Liver (tissue), 9 donors: ENCODE results near the gene MMP23B. TPM values are rescaled to one million over a fixed set of nuclear protein-coding genes. Genes with fewer than 3 reads are reported as not detected.
"Not testable (repeated sequence)": the region's sequence is repeated elsewhere in the genome, so short reads cannot be mapped to it uniquely, and the experiment has no call there.

Experiments
- DNase-seq: peaks from one replicate; pipeline ENCODE4 v3.0.0-alpha.2; 2017; ENCODE audit warnings: low spot score
- H3K27ac ChIP-seq, 2 donors: one replicate each; pipeline ENCODE4 v1.7.0; 2013; ENCODE audit warnings: inconsistent platforms in 2 of 2, low read length in 2 of 2, control low read depth in 1 of 2, low read depth in 1 of 2, mild to moderate bottlenecking in 1 of 2
- H3K27me3 ChIP-seq, 4 donors: one replicate each; pipeline versions ENCODE4 v1.6.1 to v1.7.0; 2013; ENCODE audit warnings: low read length in 3 of 4, inconsistent platforms in 1 of 4, mild to moderate bottlenecking in 1 of 4, moderate library complexity in 1 of 4; ENCODE audit not compliant: control insufficient read depth in 4 of 4, insufficient read depth in 4 of 4
- H3K36me3 ChIP-seq, 4 donors: one replicate each; pipeline versions ENCODE4 v1.6.1 to v1.7.0; 2013; ENCODE audit warnings: low read length in 3 of 4, mild to moderate bottlenecking in 3 of 4, low read depth in 1 of 4, moderate library complexity in 1 of 4; ENCODE audit not compliant: control insufficient read depth in 4 of 4, insufficient read depth in 3 of 4
- H3K4me1 ChIP-seq, 4 donors: one replicate each; pipeline versions ENCODE4 v1.6.1 to v1.7.0; 2013; ENCODE audit warnings: low read length in 3 of 4, mild to moderate bottlenecking in 3 of 4, moderate library complexity in 1 of 4; ENCODE audit not compliant: control insufficient read depth in 4 of 4, insufficient read depth in 4 of 4
- H3K4me3 ChIP-seq, 3 donors: one replicate each; pipeline versions ENCODE4 v1.6.1 to v1.7.0; 2013; ENCODE audit warnings: low read length in 3 of 3, control low read depth in 1 of 3, low read depth in 1 of 3, mild to moderate bottlenecking in 1 of 3
- H3K9ac ChIP-seq, 2 donors: one replicate each; pipeline ENCODE4 v1.7.0; 2013; ENCODE audit warnings: low read length in 2 of 2, mild to moderate bottlenecking in 2 of 2, moderate library complexity in 2 of 2, control low read depth in 1 of 2, low read depth in 1 of 2
- H3K9me3 ChIP-seq, 4 donors: one replicate each; pipeline versions ENCODE4 v1.6.1 to v1.7.0; 2013; ENCODE audit warnings: low read length in 3 of 4; ENCODE audit not compliant: control insufficient read depth in 4 of 4
- WGBS: extraction: QIAGEN DNeasy Blood & Tissue Kit; methylation state at CpG from one replicate; pipeline ENCODE4 v1.1.7; 2013; 5-methylcytosine and 5-hydroxymethylcytosine counted together
- polyA plus RNA-seq, 2 donors: library from polyadenylated mRNA; stranded (reverse) in 1 of 2; unstranded in 1 of 2; fragments of 200-250 nt in 1 of 2; fragments of >200 nt in 1 of 2; fragmentation: Nextera tagmentation in 1 of 2; extraction: Ambion mirVana in 1 of 2; gene quantifications; one replicate each; pipeline versions ENCODE4 v1.2.1 to v1.2.3, GENCODE V29; 2013 to 2015
- total RNA-seq, 2 donors: library from RNA; depleted of rRNA; stranded (reverse); fragments of >200 nt; gene quantifications; one replicate each; pipeline ENCODE4 v1.2.3, GENCODE V29; 2014
- TF ChIP-seq, protein P1 (sequence below): IDR thresholded peaks from 2 replicates; pipeline ENCODE4 v1.6.1; 2016; ENCODE audit warnings: antibody characterized with exemption
- donor health status: healthy.
- donor health status: healthy.
- donor health status: healthy.
- donor health status: healthy.
- donor health status: healthy.

The MMP23B gene
- total and polyA plus RNA-seq, 4 donors = 0.92 to 4.2 (median 1.5) TPM

DNA sequence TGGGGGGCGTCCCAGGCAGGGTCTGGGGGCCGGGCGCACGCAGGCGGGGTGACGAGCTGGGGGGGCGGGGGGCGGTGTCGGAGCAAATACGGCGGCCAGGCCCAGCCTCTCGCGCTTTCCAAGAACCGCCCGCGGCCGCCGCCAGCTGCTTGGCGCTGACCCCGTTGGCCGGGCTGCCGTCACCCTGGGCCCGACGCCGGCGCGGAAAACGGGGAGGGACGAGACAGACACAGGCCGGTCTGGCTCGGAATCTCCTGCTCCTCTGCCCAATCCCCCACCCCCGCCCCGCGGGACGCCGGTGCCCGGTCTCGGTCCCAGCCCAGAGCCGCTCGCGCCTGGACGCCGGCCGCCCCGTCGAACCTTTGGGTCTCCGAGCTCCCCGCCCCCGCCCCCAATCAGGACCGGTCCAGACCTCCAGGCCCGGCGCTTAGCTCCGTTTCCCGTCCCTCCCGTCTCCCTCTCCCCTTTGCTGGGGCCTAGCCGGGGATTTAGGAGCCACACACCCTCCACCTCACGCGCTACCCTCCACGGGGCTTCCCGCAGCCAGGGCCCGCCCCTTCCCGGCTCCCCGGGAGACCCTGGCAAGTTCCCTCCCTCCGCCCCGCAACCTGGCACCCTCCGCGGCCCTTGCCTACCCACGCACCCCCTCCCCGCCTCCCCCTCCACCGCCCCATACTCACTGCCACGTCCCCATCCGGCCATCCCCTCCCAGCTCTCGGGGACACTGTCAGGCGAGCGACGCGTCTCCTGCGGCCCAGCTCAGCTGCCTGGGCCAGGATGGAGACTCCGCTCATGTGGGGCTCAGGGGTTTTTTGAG is 800 bp upstream of the MMP23B start (continued):
- TF ChIP-seq, protein P1, sequence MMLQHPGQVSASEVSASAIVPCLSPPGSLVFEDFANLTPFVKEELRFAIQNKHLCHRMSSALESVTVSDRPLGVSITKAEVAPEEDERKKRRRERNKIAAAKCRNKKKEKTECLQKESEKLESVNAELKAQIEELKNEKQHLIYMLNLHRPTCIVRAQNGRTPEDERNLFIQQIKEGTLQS = no peak

DNA sequence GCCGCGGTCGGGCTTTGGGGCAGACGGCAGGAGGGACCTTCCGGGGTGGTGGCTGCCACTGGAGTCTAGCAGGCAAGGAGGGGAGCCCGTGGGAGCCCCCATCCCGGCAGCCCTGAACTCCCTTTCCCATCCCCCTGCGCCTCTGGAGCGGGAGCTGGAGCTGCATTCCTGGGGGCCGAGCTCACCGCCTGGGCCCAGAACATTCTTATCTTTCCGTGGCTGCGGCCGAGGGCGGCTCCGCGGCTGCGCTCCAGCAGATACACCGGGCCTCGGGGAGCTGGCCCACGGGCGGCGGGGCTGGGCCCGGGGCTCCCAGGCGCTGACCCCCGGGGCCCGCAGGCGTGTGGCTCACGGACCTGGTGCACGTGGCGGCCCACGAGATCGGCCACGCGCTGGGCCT is 1.4 kb downstream of the MMP23B start:
- not testable (repeated sequence) for H3K27ac ChIP-seq, DNase-seq, H3K27me3 ChIP-seq, H3K4me1 ChIP-seq, H3K4me3 ChIP-seq, H3K9me3 ChIP-seq, H3K9ac ChIP-seq
- H3K36me3 ChIP-seq = peaks cover 5 to 13% (median 11%) of the 10 kb centered on the region in 4 donors
- WGBS = no CpG with 5 or more reads among the region's 35 CpGs

GRCh38 chr1:1634613-1635012 is 2.6 kb downstream of the MMP23B start:
- not testable (repeated sequence) for H3K4me1 ChIP-seq, H3K9ac ChIP-seq, H3K27me3 ChIP-seq, H3K4me3 ChIP-seq, DNase-seq, H3K27ac ChIP-seq, H3K9me3 ChIP-seq
- H3K36me3 ChIP-seq = peaks cover 5 to 10% (median 9%) of the 10 kb centered on the region in 4 donors
- 92% methylated on average over 9 of the region's 13 CpGs for WGBS

GRCh38 chr1:1636621-1637478 is 4.9 kb downstream of the MMP23B start:
- not testable (repeated sequence) for DNase-seq

GRCh38 chr1:1637479-1637875 is 5.5 kb downstream of the MMP23B start:
- 94% methylated on average over 14 of the region's 14 CpGs for WGBS
- not testable (repeated sequence) for H3K27ac ChIP-seq, H3K36me3 ChIP-seq, H3K27me3 ChIP-seq, H3K4me3 ChIP-seq, H3K9ac ChIP-seq, H3K4me1 ChIP-seq, DNase-seq, H3K9me3 ChIP-seq

More at GRCh38 chr1:1636621-1637478, 4.9 kb downstream of the MMP23B start:
- not testable (repeated sequence) for H3K27ac ChIP-seq, H3K36me3 ChIP-seq, H3K9ac ChIP-seq, H3K27me3 ChIP-seq, H3K9me3 ChIP-seq, H3K4me3 ChIP-seq, H3K4me1 ChIP-seq
- WGBS = 96% methylated on average over 37 of the region's 37 CpGs

DNA sequence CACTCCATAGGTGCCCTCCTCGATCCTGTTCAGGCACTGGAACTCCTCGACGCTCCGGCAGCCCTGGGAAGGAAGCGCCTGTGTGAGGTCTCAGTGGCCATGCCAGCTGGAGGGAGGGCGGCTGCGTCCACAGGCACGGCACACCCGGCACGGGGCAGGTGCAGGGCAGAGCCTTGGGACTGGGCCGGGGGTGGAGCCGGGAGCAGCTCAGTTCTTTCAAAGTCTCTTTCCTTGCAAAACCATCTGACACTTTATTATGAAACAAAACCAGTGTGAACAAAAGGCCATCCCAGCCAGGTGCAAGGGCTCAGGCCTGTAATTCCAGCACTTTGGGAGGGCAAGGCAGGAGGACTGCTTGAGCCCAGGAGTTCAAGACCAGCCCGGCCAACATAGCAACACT is 6.6 kb downstream of the MMP23B start:
- H3K27me3 ChIP-seq, H3K36me3 ChIP-seq, H3K4me1 ChIP-seq, H3K9me3 ChIP-seq, H3K27ac ChIP-seq, H3K4me3 ChIP-seq, DNase-seq, H3K9ac ChIP-seq: not testable (repeated sequence)
- WGBS = 90% methylated on average over 9 of the region's 13 CpGs

DNA sequence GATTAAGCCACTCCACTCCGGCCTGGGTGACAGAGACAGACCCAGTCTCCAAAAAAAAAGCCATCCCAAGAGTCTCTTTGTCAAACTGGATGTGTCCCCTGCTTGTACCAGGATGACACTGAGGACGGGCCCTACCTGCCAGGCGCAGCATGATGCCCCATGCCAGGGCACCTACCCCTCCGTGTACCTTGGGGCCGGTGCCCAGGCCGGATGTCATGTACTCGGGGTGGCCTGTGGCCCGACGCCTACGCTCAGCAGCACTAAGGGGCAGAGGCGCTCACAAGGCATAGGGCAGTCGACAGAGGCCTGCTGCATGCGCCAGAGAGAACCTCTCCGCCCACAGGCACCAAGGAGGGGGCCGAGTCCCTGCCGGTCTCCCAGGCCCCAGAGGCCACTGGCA is 7.4 kb downstream of the MMP23B start:
- H3K4me3 ChIP-seq, H3K27ac ChIP-seq, H3K4me1 ChIP-seq, H3K27me3 ChIP-seq, DNase-seq, H3K9ac ChIP-seq, H3K36me3 ChIP-seq, H3K9me3 ChIP-seq: not testable (repeated sequence)
- WGBS = 96% methylated on average over 16 of the region's 16 CpGs

- not testable (repeated sequence) for H3K27me3 ChIP-seq, DNase-seq, H3K4me3 ChIP-seq, H3K36me3 ChIP-seq, H3K27ac ChIP-seq, H3K4me1 ChIP-seq, H3K9ac ChIP-seq, H3K9me3 ChIP-seq
- WGBS = 95% methylated on average over 19 of the region's 25 CpGs
These were observed 8.1 kb downstream of the MMP23B start for GRCh38 chr1:1640081-1640480.
